Omental fat pad (tissue), 4 donors: ENCODE results near the gene VPS35L. TPM values are rescaled to one million over a fixed set of nuclear protein-coding genes. Genes with fewer than 3 reads are reported as not detected.

ENCODE experiments used
- ATAC-seq: fragments of 150-250 bp; one replicate; pipeline ENCODE4 v1.9.1; 2016; ENCODE audit warnings: mild to moderate bottlenecking, moderate library complexity; ENCODE audit not compliant: low FRiP score
- DNase-seq: peaks from one replicate; pipeline ENCODE4 v3.0.0-alpha.2; 2019; ENCODE audit warnings: low spot score
- CTCF ChIP-seq, 3 donors: fragments of 450-650 bp; IDR thresholded peaks; one replicate each; pipeline ENCODE4 v1.5.1; 2016 to 2017; ENCODE audit warnings: antibody characterized with exemption in 3 of 3, mild to moderate bottlenecking in 3 of 3, moderate library complexity in 2 of 3
- total RNA-seq, 4 donors: library from RNA; depleted of rRNA; stranded (reverse); fragments of >200 nt; gene quantifications; one replicate each; pipeline ENCODE4 v1.1.0, GENCODE V29; 2016

The VPS35L gene
- total RNA-seq, 4 donors from 2014 or later, result 42.4 to 59.3 (median 43.1) TPM

GRCh38 chr16:19618876-19619275 is 63.4 kb downstream of the VPS35L start:
- DNase-seq (no peak), ATAC-seq (no peak)
- no peak for TF ChIP-seq CTCF (IDR thresholded peaks at IDR 0.05)

- ATAC-seq (no peak), DNase-seq (no peak)
- no peak for TF ChIP-seq CTCF (IDR thresholded peaks at IDR 0.05)
Observed at GRCh38 chr16:19621445-19621844, 65.9 kb downstream of the VPS35L start.

GRCh38 chr16:19625039-19625438 is 69.5 kb downstream of the VPS35L start:
- no peak for ATAC-seq
- DNase-seq, result no peak
- no peak for TF ChIP-seq CTCF (IDR thresholded peaks at IDR 0.05)

GRCh38 chr16:19636436-19637267 is 81.1 kb downstream of the VPS35L start:
- no peak for TF ChIP-seq CTCF (IDR thresholded peaks at IDR 0.05)
- ATAC-seq, result no peak

GRCh38 chr16:19639986-19640421 is 84.5 kb downstream of the VPS35L start:
- TF ChIP-seq CTCF (IDR thresholded peaks at IDR 0.05), result no peak
- ATAC-seq (no peak), DNase-seq (no peak)

More at GRCh38 chr16:19636436-19637267, 81.1 kb downstream of the VPS35L start:
- no peak for DNase-seq

- DNase-seq (no peak), ATAC-seq (no peak)
- no peak for TF ChIP-seq CTCF (IDR thresholded peaks at IDR 0.05)
Observed at GRCh38 chr16:19642501-19642900, 87.0 kb downstream of the VPS35L start.

- no peak for DNase-seq
- no peak for ATAC-seq
Observed at GRCh38 chr16:19644877-19645276, 89.4 kb downstream of the VPS35L start.

More at GRCh38 chr16:19644877-19645276, 89.4 kb downstream of the VPS35L start:
- TF ChIP-seq CTCF (IDR thresholded peaks at IDR 0.05), result no peak
